Activated gamma-delta T cell (primary cell): ENCODE data around the gene ASNS.

Experiments
- DNase-seq: peaks from one replicate; lab custom pipeline; 2025; lab: John Stamatoyannopoulos, UW

Gene ASNS

GRCh38 chr7:97842772-97843345 lies 29.3 kb downstream of the ASNS start:
- peak; percentile 9 for DNase-seq

GRCh38 chr7:97842006-97842405 lies 30.2 kb downstream of the ASNS start:
- DNase-seq: no peak

GRCh38 chr7:97835296-97836138 lies 36.7 kb downstream of the ASNS start:
- DNase-seq: no peak

- no peak for DNase-seq
Measured at GRCh38 chr7:97819161-97819560, 53.0 kb downstream of the ASNS start.

GRCh38 chr7:97818066-97818663 lies 54.0 kb downstream of the ASNS start:
- no peak for DNase-seq
